Measurements from ENCODE around the gene MOBP. TPM values are rescaled to one million over a fixed set of nuclear protein-coding genes. Genes with fewer than 3 reads are reported as not detected.
"Not testable (repeated sequence)": the region's sequence is repeated elsewhere in the genome, so short reads cannot be mapped to it uniquely, and the experiment has no call there.

Gene MOBP
- polyA plus RNA-seq, 1 donor (not counting 4 experiments of a cell fraction or from before 2014, with no cell fraction given) = not detected

DNA sequence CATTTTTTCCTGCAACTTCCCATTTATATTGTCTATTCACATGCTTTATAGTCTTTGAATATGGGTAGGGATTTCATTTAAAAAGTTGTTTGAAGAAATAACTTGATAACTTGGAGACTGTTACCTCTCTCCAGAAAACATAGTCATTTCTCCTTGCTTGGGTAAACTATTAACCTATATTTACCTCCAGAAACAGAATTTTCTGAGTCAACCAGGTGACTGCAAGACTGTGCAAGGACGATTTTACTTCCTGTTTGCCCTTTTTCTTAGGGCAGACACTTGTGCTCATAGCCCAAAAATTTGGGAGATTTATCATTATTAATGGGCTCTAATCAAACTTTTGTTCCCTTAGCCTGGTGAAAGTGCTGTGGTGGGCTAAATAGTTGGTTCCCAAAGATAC, 14.3 kb upstream of the MOBP start:
- FAIRE-seq = no peak
- no peak overlapping the region for H3K9ac ChIP-seq (ENCODE audit: control insufficient read depth, extremely low read depth, insufficient read depth, low read length)
- dilution Hi-C loops (cut with MboI; ENCODE audit: extremely low pct_ligation_motif_present, low sequenced_read_pairs) = no loop called here
- no peaks in the 10 kb centered on the region for H4K20me1 ChIP-seq (ENCODE audit: control insufficient read depth, extremely low read depth, insufficient read depth, low read length)
- H3K9me3 ChIP-seq (ENCODE audit: control insufficient read depth, low read depth, low read length) = no peaks in the 10 kb centered on the region
- TF ChIP-seq, protein P1, sequence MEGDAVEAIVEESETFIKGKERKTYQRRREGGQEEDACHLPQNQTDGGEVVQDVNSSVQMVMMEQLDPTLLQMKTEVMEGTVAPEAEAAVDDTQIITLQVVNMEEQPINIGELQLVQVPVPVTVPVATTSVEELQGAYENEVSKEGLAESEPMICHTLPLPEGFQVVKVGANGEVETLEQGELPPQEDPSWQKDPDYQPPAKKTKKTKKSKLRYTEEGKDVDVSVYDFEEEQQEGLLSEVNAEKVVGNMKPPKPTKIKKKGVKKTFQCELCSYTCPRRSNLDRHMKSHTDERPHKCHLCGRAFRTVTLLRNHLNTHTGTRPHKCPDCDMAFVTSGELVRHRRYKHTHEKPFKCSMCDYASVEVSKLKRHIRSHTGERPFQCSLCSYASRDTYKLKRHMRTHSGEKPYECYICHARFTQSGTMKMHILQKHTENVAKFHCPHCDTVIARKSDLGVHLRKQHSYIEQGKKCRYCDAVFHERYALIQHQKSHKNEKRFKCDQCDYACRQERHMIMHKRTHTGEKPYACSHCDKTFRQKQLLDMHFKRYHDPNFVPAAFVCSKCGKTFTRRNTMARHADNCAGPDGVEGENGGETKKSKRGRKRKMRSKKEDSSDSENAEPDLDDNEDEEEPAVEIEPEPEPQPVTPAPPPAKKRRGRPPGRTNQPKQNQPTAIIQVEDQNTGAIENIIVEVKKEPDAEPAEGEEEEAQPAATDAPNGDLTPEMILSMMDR (optimal IDR thresholded peaks at IDR 0.05 in 1 of 3, IDR thresholded peaks at IDR 0.05 in 1 of 3, conservative IDR thresholded peaks at IDR 0.05 in 1 of 3; ENCODE audit: extremely low read depth in 1 of 3, insufficient read depth in 2 of 3, low read length in 3 of 3) = no peak
- no peak for TF ChIP-seq EZH2 (IDR thresholded peaks at IDR 0.05; ENCODE audit: low read length)
- no peak overlapping the region for H3K4me2 ChIP-seq (ENCODE audit: control insufficient read depth, extremely low read depth, insufficient read depth, low read depth, low read length)
- no peaks in the 10 kb centered on the region for H3K27me3 ChIP-seq (ENCODE audit: control insufficient read depth, extremely low read depth, insufficient read depth, low read length)
- H3K4me3 ChIP-seq (ENCODE audit: control insufficient read depth in 2 of 3, extremely low read depth in 1 of 3, insufficient read depth in 2 of 3, low read depth in 1 of 3, low read length in 3 of 3) = no peak overlapping the region
- H3K36me3 ChIP-seq (ENCODE audit: control insufficient read depth in 2 of 2, extremely low read depth in 1 of 2, insufficient read depth in 2 of 2, low read length in 2 of 2) = no peaks in the 10 kb centered on the region
- H3K4me1 ChIP-seq (ENCODE audit: control insufficient read depth, extremely low read depth, insufficient read depth, low read length) = no peaks in the 10 kb centered on the region
- no peak overlapping the region for H2AFZ ChIP-seq (ENCODE audit: control insufficient read depth, low read length)
- no peak for DNase-seq (ENCODE audit: low read depth, low spot score)
- H3K27ac ChIP-seq (ENCODE audit: control insufficient read depth, insufficient read depth, low read length) = no peak overlapping the region
- H3K9me1 ChIP-seq (ENCODE audit: control insufficient read depth, extremely low read depth, insufficient read depth, low read length) = no peaks in the 10 kb centered on the region
- no peaks in the 10 kb centered on the region for H3K79me2 ChIP-seq (ENCODE audit: control insufficient read depth, insufficient read depth, low read length)

- H3K9me3 ChIP-seq (ENCODE audit: control insufficient read depth, low read depth, low read length); H3K4me3 ChIP-seq (ENCODE audit: control insufficient read depth in 2 of 3, extremely low read depth in 1 of 3, insufficient read depth in 2 of 3, low read depth in 1 of 3, low read length in 3 of 3); H3K79me2 ChIP-seq (ENCODE audit: control insufficient read depth, insufficient read depth, low read length); FAIRE-seq; H3K4me2 ChIP-seq (ENCODE audit: control insufficient read depth, extremely low read depth, insufficient read depth, low read depth, low read length); DNase-seq (ENCODE audit: low read depth, low spot score); H4K20me1 ChIP-seq (ENCODE audit: control insufficient read depth, extremely low read depth, insufficient read depth, low read length); H3K4me1 ChIP-seq (ENCODE audit: control insufficient read depth, extremely low read depth, insufficient read depth, low read length); H3K36me3 ChIP-seq (ENCODE audit: control insufficient read depth in 2 of 2, extremely low read depth in 1 of 2, insufficient read depth in 2 of 2, low read length in 2 of 2); H3K9ac ChIP-seq (ENCODE audit: control insufficient read depth, extremely low read depth, insufficient read depth, low read length); H3K27ac ChIP-seq (ENCODE audit: control insufficient read depth, insufficient read depth, low read length); H3K27me3 ChIP-seq (ENCODE audit: control insufficient read depth, extremely low read depth, insufficient read depth, low read length); H3K9me1 ChIP-seq (ENCODE audit: control insufficient read depth, extremely low read depth, insufficient read depth, low read length); dilution Hi-C loops (cut with MboI; ENCODE audit: extremely low pct_ligation_motif_present, low sequenced_read_pairs); H2AFZ ChIP-seq (ENCODE audit: control insufficient read depth, low read length): not testable (repeated sequence)
Observed at GRCh38 chr3:39453872-39454271, 13.6 kb upstream of the MOBP start.

- Histone ChIP-seq H3K27ac (ENCODE audit: control insufficient read depth, insufficient read depth, low read length) (no peak overlapping the region), H3K4me2 (ENCODE audit: control insufficient read depth, extremely low read depth, insufficient read depth, low read depth, low read length) (no peak overlapping the region), H2AFZ (ENCODE audit: control insufficient read depth, low read length) (no peak overlapping the region), H3K9me1 (ENCODE audit: control insufficient read depth, extremely low read depth, insufficient read depth, low read length) (no peaks in the 10 kb centered on the region), H4K20me1 (ENCODE audit: control insufficient read depth, extremely low read depth, insufficient read depth, low read length) (no peaks in the 10 kb centered on the region), H3K4me3 (ENCODE audit: control insufficient read depth in 2 of 3, extremely low read depth in 1 of 3, insufficient read depth in 2 of 3, low read depth in 1 of 3, low read length in 3 of 3) (no peak overlapping the region), H3K27me3 (ENCODE audit: control insufficient read depth, extremely low read depth, insufficient read depth, low read length) (no peaks in the 10 kb centered on the region), H3K36me3 (ENCODE audit: control insufficient read depth in 2 of 2, extremely low read depth in 1 of 2, insufficient read depth in 2 of 2, low read length in 2 of 2) (no peaks in the 10 kb centered on the region), H3K9ac (ENCODE audit: control insufficient read depth, extremely low read depth, insufficient read depth, low read length) (no peak overlapping the region), H3K79me2 (ENCODE audit: control insufficient read depth, insufficient read depth, low read length) (no peaks in the 10 kb centered on the region), H3K9me3 (ENCODE audit: control insufficient read depth, low read depth, low read length) (no peaks in the 10 kb centered on the region), H3K4me1 (ENCODE audit: control insufficient read depth, extremely low read depth, insufficient read depth, low read length) (no peaks in the 10 kb centered on the region)
- dilution Hi-C loops (cut with MboI; ENCODE audit: extremely low pct_ligation_motif_present, low sequenced_read_pairs) = no loop called here
- DNase-seq (ENCODE audit: low read depth, low spot score) = no peak
- FAIRE-seq = no peak
- TF ChIP-seq, protein P1 (optimal IDR thresholded peaks at IDR 0.05 in 1 of 3, IDR thresholded peaks at IDR 0.05 in 1 of 3, conservative IDR thresholded peaks at IDR 0.05 in 1 of 3; ENCODE audit: extremely low read depth in 1 of 3, insufficient read depth in 2 of 3, low read length in 3 of 3) = no peak
- TF ChIP-seq EZH2 (IDR thresholded peaks at IDR 0.05; ENCODE audit: low read length) = no peak
Observed at GRCh38 chr3:39454591-39455217, 12.8 kb upstream of the MOBP start.
